Endothelial cell of umbilical vein (primary cell): ENCODE results near the gene GABPA. TPM values are rescaled to one million over a fixed set of nuclear protein-coding genes. Genes with fewer than 3 reads are reported as not detected.

ENCODE experiments used
- BruUV-seq: library from RNA; stranded (reverse); fragments of 400-500 nt; replicated peaks from 2 replicates; lab custom pipeline; 2021; lab: Mats Ljungman, UMichigan
- CTCF ChIA-PET: fragments of 300-600, 350-600 bp; sonication (Branson Sonifier 250); formaldehyde crosslinking; loops from one replicate; lab custom pipeline; 2021; ENCODE audit warnings: antibody characterized with exemption, inconsistent platforms; lab: Charles Lee
- POLR2A ChIA-PET: fragments of 300-600, 350-600 bp; sonication (Branson Sonifier 250); formaldehyde crosslinking; loops from one replicate; lab custom pipeline; 2021; ENCODE audit warnings: antibody characterized with exemption, inconsistent platforms; lab: Charles Lee
- DNase-seq: peaks from one replicate; pipeline ENCODE4 v3.0.0-alpha.2; 2011; ENCODE audit warnings: low read depth, low spot score
- FAIRE-seq: peaks from 2 replicates; lab custom pipeline; 2011; peaks lifted over from hg19 to GRCh38; lab: Jason Lieb, UNC
- H2AFZ ChIP-seq: 2 replicates; pipeline ENCODE4 v1.6.0; 2012; ENCODE audit warnings: low read depth, low read length, control low read depth, inconsistent platforms
- H3K27ac ChIP-seq: 2 replicates; pipeline ENCODE4 v1.5.1; 2011; ENCODE audit warnings: low read depth, mild to moderate bottlenecking, control low read depth, low read length, moderate library complexity; ENCODE audit not compliant: insufficient read depth
- H3K27me3 ChIP-seq, 2 experiments: 2 replicates each; pipeline versions ENCODE4 v1.6.0 to v1.6.1; 2011; ENCODE audit warnings: low read length in 2 of 2, mixed read lengths in 1 of 2; ENCODE audit not compliant: control insufficient read depth in 2 of 2, insufficient read depth in 2 of 2
- H3K36me3 ChIP-seq, 2 experiments: 2 replicates in 1 of 2; 3 replicates in 1 of 2; pipeline ENCODE4 v1.5.1; 2011; ENCODE audit warnings: low read length in 2 of 2, mild to moderate bottlenecking in 1 of 2, moderate library complexity in 1 of 2; ENCODE audit not compliant: control insufficient read depth in 2 of 2, insufficient read depth in 2 of 2; ENCODE audit errors: extremely low read depth in 1 of 2
- H3K4me1 ChIP-seq: 3 replicates; pipeline ENCODE4 v1.5.1; 2011; ENCODE audit warnings: mild to moderate bottlenecking, low read length; ENCODE audit not compliant: control insufficient read depth, insufficient read depth; ENCODE audit errors: extremely low read depth
- H3K4me2 ChIP-seq: 2 replicates; pipeline ENCODE4 v1.6.1; 2011; ENCODE audit warnings: low read length, control low read depth, mixed read lengths; ENCODE audit not compliant: insufficient read depth
- H3K4me3 ChIP-seq, 3 experiments: fragments of 200-600 bp in 1 of 3; sonication (generic), shearing (Covaris generic) in 1 of 3; replicated peaks in 1 of 3; 2 replicates each; pipeline ENCODE4 v1.5.1; 2011 to 2016; ENCODE audit warnings: control low read depth in 3 of 3, low read length in 3 of 3, mild to moderate bottlenecking in 2 of 3, inconsistent platforms in 1 of 3, low read depth in 1 of 3, moderate library complexity in 1 of 3; ENCODE audit not compliant: insufficient read depth in 1 of 3
- H3K79me2 ChIP-seq: 2 replicates; pipeline ENCODE4 v1.6.0; 2012; ENCODE audit warnings: low read length, inconsistent platforms; ENCODE audit not compliant: control insufficient read depth, insufficient read depth
- H3K9ac ChIP-seq: replicated peaks from 2 replicates; pipeline ENCODE3; 2011; ENCODE audit warnings: low read length, control low read depth; ENCODE audit not compliant: insufficient read depth; ENCODE audit errors: extremely low read depth
- H3K9me1 ChIP-seq: replicated peaks from 3 replicates; pipeline ENCODE4 v1.6.0; 2011; ENCODE audit warnings: mild to moderate bottlenecking, low read length; ENCODE audit not compliant: control insufficient read depth, insufficient read depth; ENCODE audit errors: extremely low read depth
- H3K9me3 ChIP-seq: replicated peaks from 2 replicates; pipeline ENCODE4 v1.5.1; 2012; ENCODE audit warnings: low read length, inconsistent platforms; ENCODE audit not compliant: control insufficient read depth, insufficient read depth
- H4K20me1 ChIP-seq: replicated peaks from 2 replicates; pipeline ENCODE3; 2011; ENCODE audit warnings: mild to moderate bottlenecking, low read length; ENCODE audit not compliant: control insufficient read depth, insufficient read depth; ENCODE audit errors: extremely low read depth
- EZH2 ChIP-seq: IDR thresholded peaks from 2 replicates; pipeline ENCODE4 v1.6.1; 2012; ENCODE audit warnings: borderline replicate concordance, low read depth, mild to moderate bottlenecking, moderate library complexity, low read length, inconsistent platforms; ENCODE audit not compliant: severe bottlenecking
- FOS ChIP-seq: IDR thresholded peaks from 2 replicates; pipeline ENCODE4 v1.6.1; 2011; ENCODE audit warnings: mild to moderate bottlenecking, low read length, moderate library complexity, borderline replicate concordance; ENCODE audit not compliant: insufficient read depth
- GATA2 ChIP-seq: IDR thresholded peaks from 2 replicates; pipeline ENCODE4 v1.7.0; 2011; ENCODE audit warnings: low read depth, mild to moderate bottlenecking, moderate library complexity, mixed read lengths, low read length; ENCODE audit not compliant: insufficient read length, insufficient read depth
- JUN ChIP-seq: IDR thresholded peaks from 2 replicates; pipeline ENCODE4 v1.6.1; 2011; ENCODE audit warnings: borderline replicate concordance, low read depth; ENCODE audit not compliant: insufficient read length, insufficient read depth
- MYC ChIP-seq: IDR thresholded peaks from one replicate; pipeline ENCODE4 v1.6.1; 2011; ENCODE audit warnings: mild to moderate bottlenecking, low read depth, low read length
- POLR2AphosphoS5 ChIP-seq: IDR thresholded peaks from 2 replicates; pipeline ENCODE4 v1.6.1; 2012; ENCODE audit warnings: low read depth, mild to moderate bottlenecking, control low read depth, low read length, moderate library complexity; ENCODE audit not compliant: insufficient read depth
- dilution Hi-C: fragments of 300-500 bp; cut with MboI; formaldehyde crosslinking; loops from one replicate; pipeline ENCODE4 v1.15.0; 2019; ENCODE audit warnings: low sequenced_read_pairs; ENCODE audit not compliant: extremely low pct_ligation_motif_present
- intact Hi-C: fragments of 100-400 bp; cut with micrococcal nuclease; formaldehyde crosslinking; loops from one replicate; pipeline ENCODE4 v1.10.0; 2022
- polyA plus RNA-seq, 4 experiments: library from polyadenylated mRNA; depleted of rRNA in 3 of 4; stranded (reverse) in 3 of 4; unstranded in 1 of 4; fragments of >200 nt; gene quantifications; 2 replicates each; pipeline versions ENCODE4 v1.2.1 to v1.2.3, GENCODE V29; 2011 to 2012; ENCODE audit warnings: missing spikeins in 1 of 4
- total RNA-seq: library from RNA; stranded (reverse); gene quantifications from 2 replicates; pipeline ENCODE4 v1.2.3, GENCODE V29; 2021
- TF ChIP-seq, protein P1 (sequence below): IDR thresholded peaks from 2 replicates; pipeline ENCODE4 v1.6.1; 2011; ENCODE audit not compliant: insufficient read depth, insufficient read length
- TF ChIP-seq, protein P2 (sequence below), 2 donors: IDR thresholded peaks; 1 replicate in 1 of 2; 2 replicates in 1 of 2; pipeline ENCODE4 v1.5.1; 2011; ENCODE audit warnings: low read length in 2 of 2, mild to moderate bottlenecking in 2 of 2, moderate library complexity in 2 of 2, control low read depth in 1 of 2, inconsistent platforms in 1 of 2, low read depth in 1 of 2; ENCODE audit not compliant: insufficient read depth in 1 of 2; ENCODE audit errors: extremely low read depth in 1 of 2

GABPA gene
- total and polyA plus RNA-seq, 2 donors (not counting 3 experiments of a cell fraction or from before 2014, with no cell fraction given), result 5.8 to 21.0 TPM

DNA sequence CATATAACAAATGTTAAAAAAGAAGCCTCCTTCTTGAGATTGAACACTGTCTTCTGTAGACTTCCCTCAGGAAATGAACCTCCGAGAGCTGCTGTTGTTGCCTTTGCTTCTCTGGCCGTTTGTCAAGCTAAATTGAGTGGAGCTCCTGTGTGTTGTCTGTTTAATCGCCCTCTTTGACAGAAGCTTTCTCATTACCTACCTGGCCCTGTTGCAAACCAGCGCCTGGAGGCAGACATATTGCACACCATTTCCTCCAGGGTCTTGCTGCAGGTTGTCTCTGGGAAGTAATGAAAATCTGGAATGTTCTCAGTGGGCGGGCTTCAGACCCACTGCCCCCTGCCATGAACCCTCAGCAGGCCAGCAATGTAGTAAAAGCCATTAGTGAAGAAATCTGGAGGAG is 83.3 kb downstream of the GABPA start:
- TF ChIP-seq, protein P1, sequence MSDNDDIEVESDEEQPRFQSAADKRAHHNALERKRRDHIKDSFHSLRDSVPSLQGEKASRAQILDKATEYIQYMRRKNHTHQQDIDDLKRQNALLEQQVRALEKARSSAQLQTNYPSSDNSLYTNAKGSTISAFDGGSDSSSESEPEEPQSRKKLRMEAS, result no peak
- Histone ChIP-seq H3K4me3 (no peak overlapping the region), H3K4me2 (no peak overlapping the region), H3K9me3 (no peaks in the 10 kb centered on the region), H2AFZ (no peak overlapping the region), H3K9me1 (no peaks in the 10 kb centered on the region), H3K9ac (no peak overlapping the region), H3K4me1 (no peaks in the 10 kb centered on the region), H3K79me2 (no peaks in the 10 kb centered on the region), H4K20me1 (no peaks in the 10 kb centered on the region), H3K27me3 (peaks cover 0 to 2% of the 10 kb centered on the region in 2 experiments), H3K36me3 (no peaks in the 10 kb centered on the region), H3K27ac (no peak overlapping the region)
- FAIRE-seq (no peak), DNase-seq (no peak)
- dilution Hi-C loops (no loop called here), intact Hi-C loops (no loop called here)
- CTCF ChIA-PET, result interaction anchor here (1.0 to 2.1 kb wide), 4 partner anchors 10 to 16 kb away, joined by 3 to 12 read pairs (median 4); no protein-coding TSS in a partner anchor
- POLR2A ChIA-PET, result no interaction called here
- BruUV-seq, result no TSS peak

DNA sequence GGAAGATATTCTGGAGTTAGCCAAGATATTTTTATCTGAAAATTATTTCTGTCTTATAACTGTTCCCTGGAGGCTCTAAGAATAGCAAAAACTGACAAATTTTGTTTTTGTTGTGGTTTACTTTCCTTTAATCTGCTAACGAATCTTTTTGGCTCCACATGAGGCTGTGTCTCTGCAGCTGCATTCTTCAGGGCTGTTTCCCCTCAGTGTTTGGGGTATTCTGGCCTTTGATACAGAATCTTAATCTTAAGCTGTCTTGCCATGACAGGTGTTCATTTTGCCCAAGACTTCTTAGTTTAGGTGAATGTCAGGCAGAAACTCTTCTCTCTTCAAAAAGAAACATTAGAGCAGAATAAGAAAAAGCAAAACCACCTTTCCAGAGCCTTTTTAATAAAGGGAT is 83.8 kb downstream of the GABPA start:
- no TSS peak for BruUV-seq
- no peak overlapping the region for H3K27ac ChIP-seq
- H2AFZ ChIP-seq, result no peak overlapping the region
- intact Hi-C loops (no loop called here), dilution Hi-C loops (no loop called here)
- H3K4me2 ChIP-seq, result no peak overlapping the region
- H3K9ac ChIP-seq, result no peak overlapping the region
- no peaks in the 10 kb centered on the region for H3K79me2 ChIP-seq
- H4K20me1 ChIP-seq, result no peaks in the 10 kb centered on the region
- no peaks in the 10 kb centered on the region for H3K9me1 ChIP-seq
- no peak overlapping the region for H3K4me3 ChIP-seq
- DNase-seq (no peak), FAIRE-seq (no peak)
- no peaks in the 10 kb centered on the region for H3K36me3 ChIP-seq
- CTCF ChIA-PET, result interaction anchor here (1.5 to 2.1 kb wide), 2 partner anchors 10 to 17 kb away, joined by 6 to 12 read pairs; no protein-coding TSS in a partner anchor
- H3K9me3 ChIP-seq, result no peaks in the 10 kb centered on the region
- POLR2A ChIA-PET, result no interaction called here
- no peaks in the 10 kb centered on the region for H3K4me1 ChIP-seq
- peaks cover 0 to 2% of the 10 kb centered on the region in 2 experiments for H3K27me3 ChIP-seq
- TF ChIP-seq GATA2, result no peak
- TF ChIP-seq EZH2, result no peak
- TF ChIP-seq, protein P2, sequence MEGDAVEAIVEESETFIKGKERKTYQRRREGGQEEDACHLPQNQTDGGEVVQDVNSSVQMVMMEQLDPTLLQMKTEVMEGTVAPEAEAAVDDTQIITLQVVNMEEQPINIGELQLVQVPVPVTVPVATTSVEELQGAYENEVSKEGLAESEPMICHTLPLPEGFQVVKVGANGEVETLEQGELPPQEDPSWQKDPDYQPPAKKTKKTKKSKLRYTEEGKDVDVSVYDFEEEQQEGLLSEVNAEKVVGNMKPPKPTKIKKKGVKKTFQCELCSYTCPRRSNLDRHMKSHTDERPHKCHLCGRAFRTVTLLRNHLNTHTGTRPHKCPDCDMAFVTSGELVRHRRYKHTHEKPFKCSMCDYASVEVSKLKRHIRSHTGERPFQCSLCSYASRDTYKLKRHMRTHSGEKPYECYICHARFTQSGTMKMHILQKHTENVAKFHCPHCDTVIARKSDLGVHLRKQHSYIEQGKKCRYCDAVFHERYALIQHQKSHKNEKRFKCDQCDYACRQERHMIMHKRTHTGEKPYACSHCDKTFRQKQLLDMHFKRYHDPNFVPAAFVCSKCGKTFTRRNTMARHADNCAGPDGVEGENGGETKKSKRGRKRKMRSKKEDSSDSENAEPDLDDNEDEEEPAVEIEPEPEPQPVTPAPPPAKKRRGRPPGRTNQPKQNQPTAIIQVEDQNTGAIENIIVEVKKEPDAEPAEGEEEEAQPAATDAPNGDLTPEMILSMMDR (IDR thresholded peaks at IDR 0.05; ENCODE audit: extremely low read depth in 1 of 2, insufficient read depth in 1 of 2, low read depth in 1 of 2, low read length in 2 of 2), result no peak
- TF ChIP-seq, protein P1, result no peak
- no peak for TF ChIP-seq POLR2AphosphoS5
- TF ChIP-seq MYC, result no peak
- no peak for TF ChIP-seq FOS
- no peak for TF ChIP-seq JUN
